Measurements from ENCODE around the gene RALGDS. TPM values are rescaled to one million over a fixed set of nuclear protein-coding genes. Genes with fewer than 3 reads are reported as not detected.

RALGDS gene
- total RNA-seq, 1 experiment from 2014 or later: 36.1 TPM

DNA sequence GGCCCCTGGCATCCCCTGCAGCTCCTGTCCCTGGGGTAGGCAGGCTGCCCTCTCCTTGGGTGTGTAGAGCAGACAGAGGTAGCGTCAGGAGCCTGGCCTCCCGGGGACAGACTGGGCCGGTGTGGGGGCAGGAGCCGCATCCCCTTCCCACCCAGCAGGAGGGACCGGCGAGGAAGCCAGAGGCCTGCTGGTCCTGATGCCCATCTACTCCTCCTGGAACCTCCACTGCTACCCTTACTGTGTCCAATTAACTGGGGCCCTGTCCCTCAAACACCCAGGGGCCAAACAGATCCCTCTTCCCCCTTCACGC, 15.6 kb downstream of the RALGDS start (continued):
- no peak for TF ChIP-seq CTCF (IDR thresholded peaks at IDR 0.05 in 2 of 3, conservative IDR thresholded peaks at IDR 0.05 in 1 of 3; ENCODE audit: borderline replicate concordance in 1 of 3, insufficient read depth in 1 of 3, low read depth in 2 of 3, low read length in 2 of 3)
- TF ChIP-seq FOSL1 (IDR thresholded peaks at IDR 0.05; ENCODE audit: low read depth): no peak
- TF ChIP-seq POLR2A (IDR thresholded peaks at IDR 0.05; ENCODE audit: borderline replicate concordance, extremely low read depth, insufficient read depth, insufficient read length): no peak
- TF ChIP-seq, protein P1, sequence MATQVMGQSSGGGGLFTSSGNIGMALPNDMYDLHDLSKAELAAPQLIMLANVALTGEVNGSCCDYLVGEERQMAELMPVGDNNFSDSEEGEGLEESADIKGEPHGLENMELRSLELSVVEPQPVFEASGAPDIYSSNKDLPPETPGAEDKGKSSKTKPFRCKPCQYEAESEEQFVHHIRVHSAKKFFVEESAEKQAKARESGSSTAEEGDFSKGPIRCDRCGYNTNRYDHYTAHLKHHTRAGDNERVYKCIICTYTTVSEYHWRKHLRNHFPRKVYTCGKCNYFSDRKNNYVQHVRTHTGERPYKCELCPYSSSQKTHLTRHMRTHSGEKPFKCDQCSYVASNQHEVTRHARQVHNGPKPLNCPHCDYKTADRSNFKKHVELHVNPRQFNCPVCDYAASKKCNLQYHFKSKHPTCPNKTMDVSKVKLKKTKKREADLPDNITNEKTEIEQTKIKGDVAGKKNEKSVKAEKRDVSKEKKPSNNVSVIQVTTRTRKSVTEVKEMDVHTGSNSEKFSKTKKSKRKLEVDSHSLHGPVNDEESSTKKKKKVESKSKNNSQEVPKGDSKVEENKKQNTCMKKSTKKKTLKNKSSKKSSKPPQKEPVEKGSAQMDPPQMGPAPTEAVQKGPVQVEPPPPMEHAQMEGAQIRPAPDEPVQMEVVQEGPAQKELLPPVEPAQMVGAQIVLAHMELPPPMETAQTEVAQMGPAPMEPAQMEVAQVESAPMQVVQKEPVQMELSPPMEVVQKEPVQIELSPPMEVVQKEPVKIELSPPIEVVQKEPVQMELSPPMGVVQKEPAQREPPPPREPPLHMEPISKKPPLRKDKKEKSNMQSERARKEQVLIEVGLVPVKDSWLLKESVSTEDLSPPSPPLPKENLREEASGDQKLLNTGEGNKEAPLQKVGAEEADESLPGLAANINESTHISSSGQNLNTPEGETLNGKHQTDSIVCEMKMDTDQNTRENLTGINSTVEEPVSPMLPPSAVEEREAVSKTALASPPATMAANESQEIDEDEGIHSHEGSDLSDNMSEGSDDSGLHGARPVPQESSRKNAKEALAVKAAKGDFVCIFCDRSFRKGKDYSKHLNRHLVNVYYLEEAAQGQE (IDR thresholded peaks at IDR 0.05; ENCODE audit: low read depth): no peak
- no peak for TF ChIP-seq CEBPB (IDR thresholded peaks at IDR 0.05; ENCODE audit: low read depth)
- no peak for TF ChIP-seq SIN3A (IDR thresholded peaks at IDR 0.05; ENCODE audit: low read depth)

GRCh38 chr9:133104718-133105460, 16.2 kb downstream of the RALGDS start:
- no peak overlapping the region for H3K4me2 ChIP-seq (ENCODE audit: low read length)
- no peaks in the 10 kb centered on the region for H3K9me2 ChIP-seq (ENCODE audit: insufficient read depth)
- TF ChIP-seq JUND (IDR thresholded peaks at IDR 0.05): no peak
- no peak for TF ChIP-seq ELF1 (IDR thresholded peaks at IDR 0.05; ENCODE audit: borderline replicate concordance, low read depth)
- no peak for TF ChIP-seq POLR2A (IDR thresholded peaks at IDR 0.05; ENCODE audit: borderline replicate concordance, extremely low read depth, insufficient read depth, insufficient read length)
- no peak for TF ChIP-seq SRF (IDR thresholded peaks at IDR 0.05; ENCODE audit: low read depth)
- TF ChIP-seq TCF7L2 (IDR thresholded peaks at IDR 0.05; ENCODE audit: borderline replicate concordance, extremely low read depth, insufficient read depth, insufficient read length): no peak
- no peaks in the 10 kb centered on the region for H3K27me3 ChIP-seq (ENCODE audit: insufficient read depth, low read length)
- ChIA-PET RAD21 (ENCODE audit: low non-redundant PET in 1 of 2, low total read pairs in 2 of 2, uncharacterized antibody in 2 of 2, unreplicated experiment in 2 of 2) (no interaction called here), POLR2A (no interaction called here), CTCF (interaction anchor here (2.1 kb wide), 1 partner anchor 39 kb away, joined by 7 read pairs; no protein-coding TSS in a partner anchor)
- no peaks in the 10 kb centered on the region for H3K4me1 ChIP-seq (ENCODE audit: control insufficient read depth in 1 of 2, insufficient read depth in 2 of 2, low read length in 2 of 2)
- H3K9ac ChIP-seq (ENCODE audit: low read length): no peak overlapping the region
- DNase-seq (ENCODE audit: low read depth, low spot score): no peak
- H2AFZ ChIP-seq (ENCODE audit: low read depth, low read length, poor library complexity, severe bottlenecking): no peak overlapping the region
- no peak overlapping the region for H3K27ac ChIP-seq (ENCODE audit: low read depth, low read length)
- no peaks in the 10 kb centered on the region for H3K9me3 ChIP-seq (ENCODE audit: control insufficient read depth in 1 of 2, insufficient read depth in 1 of 2, low read depth in 1 of 2, low read length in 2 of 2)
- peaks cover 21 to 53% of the 10 kb centered on the region in 2 experiments for H3K36me3 ChIP-seq (ENCODE audit: control insufficient read depth in 1 of 2, insufficient read depth in 2 of 2, low read length in 2 of 2)
- no peaks in the 10 kb centered on the region for H3K79me2 ChIP-seq (ENCODE audit: insufficient read depth, low read length)
- intact Hi-C loops (cut with micrococcal nuclease): no loop called here
- no peaks in the 10 kb centered on the region for H4K20me1 ChIP-seq (ENCODE audit: insufficient read depth)
- no peak overlapping the region for H3K4me3 ChIP-seq (replicated peaks in 1 of 2; ENCODE audit: low read depth in 1 of 2, low read length in 2 of 2)
- ATAC-seq: no peak
- BruUV-seq (replicated peaks): no TSS peak
